ENCODE measurements around the gene SCNN1G. TPM values are rescaled to one million over a fixed set of nuclear protein-coding genes. Genes with fewer than 3 reads are reported as not detected.

SCNN1G gene
- polyA plus RNA-seq, 3 donors: not detected

GRCh38 chr16:23187341-23187740 lies 4.8 kb downstream of the SCNN1G start:
- H3K4me3 Mint-ChIP-seq: no peak overlapping the region
- no peaks in the 10 kb centered on the region for H4K20me1 ChIP-seq (ENCODE audit: insufficient read depth, low read length)
- intact Hi-C loops (cut with micrococcal nuclease): no loop called here
- 25% methylated on average over 2 of the region's 3 CpGs for WGBS (ENCODE audit: insufficient coverage)
- no peaks in the 10 kb centered on the region for H3K79me2 ChIP-seq (ENCODE audit: insufficient read depth, low read length)
- H3K9me3 Mint-ChIP-seq: peaks cover 0 to 2% (median 0%) of the 10 kb centered on the region in 7 donors
- H3K4me2 ChIP-seq (replicated peaks; ENCODE audit: extremely low read depth, low read length, poor library complexity, severe bottlenecking): no peak overlapping the region
- H3K27me3 ChIP-seq (ENCODE audit: control insufficient read depth in 2 of 2, insufficient read depth in 2 of 2, low read length in 2 of 2): peaks cover 24 to 38% of the 10 kb centered on the region in 2 donors
- H3K4me1 Mint-ChIP-seq: no peaks in the 10 kb centered on the region
- H2AFZ ChIP-seq (ENCODE audit: insufficient read depth, low read depth, low read length, poor library complexity, severe bottlenecking): no peak overlapping the region
- no peaks in the 10 kb centered on the region for H3K36me3 Mint-ChIP-seq
- H3K27me3 Mint-ChIP-seq (ENCODE audit: low read depth in 3 of 3): peaks cover 35 to 54% (median 42%) of the 10 kb centered on the region in 3 donors
- H3K9me3 ChIP-seq (replicated peaks in 1 of 2; ENCODE audit: control insufficient read depth in 1 of 2, insufficient read depth in 1 of 2, low read length in 2 of 2): no peaks in the 10 kb centered on the region
- no peak overlapping the region for H3K4me3 ChIP-seq (replicated peaks in 1 of 3; ENCODE audit: low read depth in 2 of 3, low read length in 3 of 3)
- no peak for DNase-seq
- H3K9ac ChIP-seq (ENCODE audit: insufficient read depth, low read length, poor library complexity, severe bottlenecking): no peak overlapping the region
- no peaks in the 10 kb centered on the region for H3K36me3 ChIP-seq (replicated peaks in 1 of 2; ENCODE audit: control insufficient read depth in 1 of 2, insufficient read depth in 2 of 2, low read length in 2 of 2)
- H3K4me1 ChIP-seq (ENCODE audit: control insufficient read depth in 1 of 2, insufficient read depth in 2 of 2, low read length in 2 of 2): peaks cover 2 to 9% of the 10 kb centered on the region in 2 donors
- TF ChIP-seq CTCF (IDR thresholded peaks at IDR 0.05): no peak
- H3K27ac ChIP-seq (ENCODE audit: low read depth in 1 of 2, low read length in 2 of 2): no peak overlapping the region
- H3K27ac Mint-ChIP-seq: no peak overlapping the region

GRCh38 chr16:23188911-23189310 lies 6.4 kb downstream of the SCNN1G start:
- Mint-ChIP-seq H3K36me3 (no peaks in the 10 kb centered on the region), H3K27me3 (ENCODE audit: low read depth in 3 of 3) (peaks cover 24 to 40% (median 32%) of the 10 kb centered on the region in 3 donors), H3K9me3 (peaks cover 0 to 2% (median 0%) of the 10 kb centered on the region in 7 donors), H3K4me1 (no peaks in the 10 kb centered on the region), H3K4me3 (no peak overlapping the region), H3K27ac (no peak overlapping the region)
- Histone ChIP-seq H3K79me2 (ENCODE audit: insufficient read depth, low read length) (no peaks in the 10 kb centered on the region), H4K20me1 (ENCODE audit: insufficient read depth, low read length) (no peaks in the 10 kb centered on the region), H3K27ac (ENCODE audit: low read depth in 1 of 2, low read length in 2 of 2) (no peak overlapping the region), H3K27me3 (ENCODE audit: control insufficient read depth in 2 of 2, insufficient read depth in 2 of 2, low read length in 2 of 2) (peaks cover 10 to 24% of the 10 kb centered on the region in 2 donors), H3K9me3 (replicated peaks in 1 of 2; ENCODE audit: control insufficient read depth in 1 of 2, insufficient read depth in 1 of 2, low read length in 2 of 2) (no peaks in the 10 kb centered on the region), H3K36me3 (replicated peaks in 1 of 2; ENCODE audit: control insufficient read depth in 1 of 2, insufficient read depth in 2 of 2, low read length in 2 of 2) (no peaks in the 10 kb centered on the region), H3K4me2 (replicated peaks; ENCODE audit: extremely low read depth, low read length, poor library complexity, severe bottlenecking) (no peak overlapping the region), H3K9ac (ENCODE audit: insufficient read depth, low read length, poor library complexity, severe bottlenecking) (no peak overlapping the region), H2AFZ (ENCODE audit: insufficient read depth, low read depth, low read length, poor library complexity, severe bottlenecking) (no peak overlapping the region), H3K4me3 (replicated peaks in 1 of 3; ENCODE audit: low read depth in 2 of 3, low read length in 3 of 3) (no peak overlapping the region), H3K4me1 (ENCODE audit: control insufficient read depth in 1 of 2, insufficient read depth in 2 of 2, low read length in 2 of 2) (no peaks in the 10 kb centered on the region)
- no CpG with 5 or more reads among the region's 2 CpGs for WGBS (ENCODE audit: insufficient coverage)
- no peak for DNase-seq
- TF ChIP-seq CTCF (IDR thresholded peaks at IDR 0.05): no peak
- intact Hi-C loops (cut with micrococcal nuclease): no loop called here

Measured in CD14-positive monocyte (primary cell).